K562 (cell line): ENCODE results near the gene RDH5. TPM values are rescaled to one million over a fixed set of nuclear protein-coding genes. Genes with fewer than 3 reads are reported as not detected.

Experiments used
- EGR1 ChIP-seq: fragments of 450-650 bp; conservative IDR thresholded peaks from 2 replicates; pipeline ENCODE4 v1.6.1; 2017; ENCODE audit warnings: mild to moderate bottlenecking
- POLR2A ChIP-seq: fragments of 450-650 bp; conservative IDR thresholded peaks from 2 replicates; pipeline ENCODE4 v1.6.1; 2016
- POLR2G ChIP-seq: fragments of 200-400 bp; formaldehyde crosslinking; IDR thresholded peaks from 2 replicates; pipeline ENCODE4 v1.6.1; 2017; ENCODE audit warnings: low read depth, mild to moderate bottlenecking, antibody characterized with exemption, low read length, moderate library complexity
- SMC3 ChIP-seq: conservative IDR thresholded peaks from 2 replicates; pipeline ENCODE4 v1.6.1; 2011; ENCODE audit warnings: low read depth, low read length, improper control_type of control experiment; ENCODE audit not compliant: insufficient read depth
- SP1 ChIP-seq: sonication (generic); formaldehyde crosslinking; IDR thresholded peaks from 2 replicates; pipeline ENCODE4 v1.8.1; 2022; ENCODE audit warnings: mild to moderate bottlenecking, missing genetic modification reagents
- SP2 ChIP-seq: IDR thresholded peaks from 2 replicates; pipeline ENCODE4 v1.6.1; 2011; ENCODE audit warnings: mild to moderate bottlenecking, low read depth, low read length, moderate library complexity; ENCODE audit not compliant: poor library complexity, severe bottlenecking; ENCODE audit errors: extremely low read depth
- THAP12 ChIP-seq: fragments of 250-450 bp; sonication (Bioruptor Pico); IDR thresholded peaks from 2 replicates; pipeline ENCODE4 v1.9.0; 2021; ENCODE audit warnings: mild to moderate bottlenecking, inconsistent platforms
- VEZF1 ChIP-seq: fragments of 200-800 bp; sonication (Bioruptor generic); IDR thresholded peaks from 2 replicates; pipeline ENCODE4 v1.6.1; 2017; ENCODE audit warnings: missing genetic modification characterization, missing compliant biosample characterization
- YY1 ChIP-seq, 3 experiments: IDR thresholded peaks; 2 replicates each; pipeline ENCODE4 v1.6.1; 2011; ENCODE audit warnings: low read length in 2 of 3, mild to moderate bottlenecking in 2 of 3, moderate library complexity in 2 of 3, borderline replicate concordance in 1 of 3, control low read depth in 1 of 3, low read depth in 1 of 3; ENCODE audit not compliant: insufficient read depth in 3 of 3, insufficient replicate concordance in 2 of 3, control insufficient read depth in 1 of 3, insufficient read length in 1 of 3; ENCODE audit errors: extremely low read depth in 1 of 3
- ZHX1 ChIP-seq: fragments of 150-350 bp; conservative IDR thresholded peaks from 2 replicates; pipeline ENCODE4 v1.6.1; 2014; ENCODE audit warnings: low read length
- polyA plus RNA-seq, 8 experiments: library from polyadenylated mRNA; depleted of rRNA in 4 of 8; stranded (reverse) in 5 of 8; unstranded in 3 of 8; fragments of >200 nt; fragmentation: Nextera tagmentation in 2 of 8; fragmentation: Illumina TruSeq in 1 of 8; extraction: Ambion mirVana in 2 of 8; extraction: Trizol in 1 of 8; gene quantifications; 2 replicates each; pipeline versions ENCODE4 v1.2.1 to v1.2.3, GENCODE V29; 2011 to 2014; ENCODE audit warnings: inconsistent platforms in 1 of 8, missing spikeins in 1 of 8
- total RNA-seq, 7 experiments: library from RNA; depleted of rRNA in 6 of 7; stranded (reverse); fragments of >200 nt in 6 of 7; fragmentation: Illumina TruSeq in 2 of 7; extraction: Trizol in 2 of 7; gene quantifications; 2 replicates each; pipeline versions ENCODE4 v1.2.1 to v1.2.3, GENCODE V29; 2011 to 2021; ENCODE audit warnings: low replicate concordance in 1 of 7
- TF ChIP-seq, protein P1 (sequence below): sonication (generic); formaldehyde crosslinking; IDR thresholded peaks from 2 replicates; pipeline ENCODE4 v1.8.0; 2022; ENCODE audit warnings: missing genetic modification reagents, mild to moderate bottlenecking, moderate library complexity, borderline replicate concordance
- TF ChIP-seq, protein P2 (sequence below): fragments of 450-650 bp; formaldehyde crosslinking; IDR thresholded peaks from 2 replicates; pipeline ENCODE4 v1.4.0; 2022; ENCODE audit warnings: mild to moderate bottlenecking, moderate library complexity
- TF ChIP-seq, protein P3 (sequence below): fragments of 250-450 bp; sonication (Bioruptor Pico); IDR thresholded peaks from 2 replicates; pipeline ENCODE4 v1.4.0; 2020; ENCODE audit warnings: mild to moderate bottlenecking

RDH5 gene
- total and polyA plus RNA-seq, 9 of the 15 experiments (the other 6 are each of a cell fraction or from before 2014, with no cell fraction given) = 0.28 to 2.0 (median 1.1) TPM; not detected in 1

DNA sequence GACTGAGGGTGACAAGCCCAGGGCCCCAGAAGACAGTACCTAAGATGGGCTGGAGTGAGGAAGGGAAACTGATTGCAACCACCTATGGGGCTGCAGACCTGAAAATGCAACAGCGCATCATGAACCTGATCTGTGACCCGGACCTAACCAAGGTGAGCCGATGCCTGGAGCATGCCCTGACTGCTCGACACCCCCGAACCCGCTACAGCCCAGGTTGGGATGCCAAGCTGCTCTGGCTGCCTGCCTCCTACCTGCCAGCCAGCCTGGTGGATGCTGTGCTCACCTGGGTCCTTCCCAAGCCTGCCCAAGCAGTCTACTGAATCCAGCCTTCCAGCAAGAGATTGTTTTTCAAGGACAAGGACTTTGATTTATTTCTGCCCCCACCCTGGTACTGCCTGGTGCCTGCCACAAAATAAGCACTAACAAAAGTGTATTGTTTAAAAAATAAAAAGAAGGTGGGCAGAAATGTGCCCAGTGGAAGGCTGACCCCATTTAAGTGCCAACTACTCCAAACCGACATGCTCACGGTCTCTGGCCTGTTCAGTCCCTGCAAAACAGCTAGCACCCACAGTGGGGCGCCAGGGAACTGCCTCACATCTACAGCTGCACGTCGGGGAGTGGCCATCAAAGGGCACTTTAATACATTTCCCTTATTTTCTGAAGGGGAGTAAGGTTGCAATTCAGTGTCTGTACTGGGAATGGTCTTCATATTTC lies 4.2 kb downstream of the RDH5 start (continued):
- TF ChIP-seq SP2 (no peak), EGR1 (no peak), YY1 (IDR thresholded peaks at IDR 0.05; ENCODE audit: borderline replicate concordance in 1 of 3, control insufficient read depth in 1 of 3, extremely low read depth in 1 of 3, insufficient read depth in 3 of 3, insufficient read length in 1 of 3, insufficient replicate concordance in 2 of 3, low read depth in 1 of 3, low read length in 2 of 3) (peak in 1 of 3 experiments; percentile 27), VEZF1 (peak; percentile 30; the same call in 1 of the 2 replicates), SMC3 (peak; percentile 77; the same call in 1 of the 2 replicates), SP1 (CRISPR knock-in tag) (0 out of 2 replicates have a peak, but pooled peaks have one; percentile 22), ZHX1 (no peak), THAP12 (CRISPR knock-in tag) (0 out of 2 replicates have a peak, but pooled peaks have one; percentile 13), POLR2A (peak; percentile 67), POLR2G (peak; percentile 63; the same call in 1 of the 2 replicates)
- TF ChIP-seq, protein P1, sequence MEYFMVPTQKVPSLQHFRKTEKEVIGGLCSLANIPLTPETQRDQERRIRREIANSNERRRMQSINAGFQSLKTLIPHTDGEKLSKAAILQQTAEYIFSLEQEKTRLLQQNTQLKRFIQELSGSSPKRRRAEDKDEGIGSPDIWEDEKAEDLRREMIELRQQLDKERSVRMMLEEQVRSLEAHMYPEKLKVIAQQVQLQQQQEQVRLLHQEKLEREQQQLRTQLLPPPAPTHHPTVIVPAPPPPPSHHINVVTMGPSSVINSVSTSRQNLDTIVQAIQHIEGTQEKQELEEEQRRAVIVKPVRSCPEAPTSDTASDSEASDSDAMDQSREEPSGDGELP (CRISPR knock-in tag) = peak; percentile 83
- TF ChIP-seq, protein P2, sequence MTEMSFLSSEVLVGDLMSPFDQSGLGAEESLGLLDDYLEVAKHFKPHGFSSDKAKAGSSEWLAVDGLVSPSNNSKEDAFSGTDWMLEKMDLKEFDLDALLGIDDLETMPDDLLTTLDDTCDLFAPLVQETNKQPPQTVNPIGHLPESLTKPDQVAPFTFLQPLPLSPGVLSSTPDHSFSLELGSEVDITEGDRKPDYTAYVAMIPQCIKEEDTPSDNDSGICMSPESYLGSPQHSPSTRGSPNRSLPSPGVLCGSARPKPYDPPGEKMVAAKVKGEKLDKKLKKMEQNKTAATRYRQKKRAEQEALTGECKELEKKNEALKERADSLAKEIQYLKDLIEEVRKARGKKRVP (CRISPR knock-in tag) = 0 out of 2 replicates have a peak, but pooled peaks have one; percentile 2
- TF ChIP-seq, protein P3, sequence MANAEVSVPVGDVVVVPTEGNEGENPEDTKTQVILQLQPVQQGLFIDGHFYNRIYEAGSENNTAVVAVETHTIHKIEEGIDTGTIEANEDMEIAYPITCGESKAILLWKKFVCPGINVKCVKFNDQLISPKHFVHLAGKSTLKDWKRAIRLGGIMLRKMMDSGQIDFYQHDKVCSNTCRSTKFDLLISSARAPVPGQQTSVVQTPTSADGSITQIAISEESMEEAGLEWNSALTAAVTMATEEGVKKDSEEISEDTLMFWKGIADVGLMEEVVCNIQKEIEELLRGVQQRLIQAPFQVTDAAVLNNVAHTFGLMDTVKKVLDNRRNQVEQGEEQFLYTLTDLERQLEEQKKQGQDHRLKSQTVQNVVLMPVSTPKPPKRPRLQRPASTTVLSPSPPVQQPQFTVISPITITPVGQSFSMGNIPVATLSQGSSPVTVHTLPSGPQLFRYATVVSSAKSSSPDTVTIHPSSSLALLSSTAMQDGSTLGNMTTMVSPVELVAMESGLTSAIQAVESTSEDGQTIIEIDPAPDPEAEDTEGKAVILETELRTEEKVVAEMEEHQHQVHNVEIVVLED (CRISPR knock-in tag) = no peak
